HG02623 (cell line): ENCODE measurements around the gene ST3GAL3.

Source experiments
- ATAC-seq: cut with Tn5 transposase; IDR thresholded peaks from one replicate; pipeline ENCODE4 v1.9.1; 2021; ENCODE audit warnings: moderate library complexity; ENCODE audit not compliant: unreplicated experiment

ST3GAL3 gene

GRCh38 chr1:43935711-43936427 lies 228.5 kb downstream of the ST3GAL3 start:
- no peak for ATAC-seq

GRCh38 chr1:43936431-43937151 lies 229.3 kb downstream of the ST3GAL3 start:
- ATAC-seq, result no peak

- ATAC-seq, result no peak
These were observed 230.0 kb downstream of the ST3GAL3 start for GRCh38 chr1:43937179-43937865.

GRCh38 chr1:43938383-43938782 lies 231.0 kb downstream of the ST3GAL3 start:
- ATAC-seq, result no peak

GRCh38 chr1:43938892-43939587 lies 231.7 kb downstream of the ST3GAL3 start:
- ATAC-seq, result no peak

GRCh38 chr1:43942411-43942810 lies 235.1 kb downstream of the ST3GAL3 start:
- ATAC-seq, result no peak

- ATAC-seq, result no peak
These were observed 237.5 kb downstream of the ST3GAL3 start for GRCh38 chr1:43944860-43945259.

GRCh38 chr1:43945674-43946235 lies 238.4 kb downstream of the ST3GAL3 start:
- ATAC-seq, result no peak

- peak; percentile 87 for ATAC-seq
These were observed 239.1 kb downstream of the ST3GAL3 start, which contains the start of gene IPO13 for GRCh38 chr1:43946236-43947060. Gene IPO13 (plus strand): TSS chr1:43946950. CDS start chr1:43947601, 651 bp downstream.

GRCh38 chr1:43947061-43947873 lies 239.9 kb downstream of the ST3GAL3 start:
- ATAC-seq, result peak; percentile 16

- no peak for ATAC-seq
These were observed 240.6 kb downstream of the ST3GAL3 start for GRCh38 chr1:43947874-43948437.

GRCh38 chr1:43949678-43950077 lies 242.3 kb downstream of the ST3GAL3 start:
- no peak for ATAC-seq

- ATAC-seq, result no peak
These were observed 244.0 kb downstream of the ST3GAL3 start for GRCh38 chr1:43951021-43951985.

- no peak for ATAC-seq
These were observed 245.5 kb downstream of the ST3GAL3 start for GRCh38 chr1:43952731-43953346.

- no peak for ATAC-seq
These were observed 246.0 kb downstream of the ST3GAL3 start for GRCh38 chr1:43953361-43953760.

GRCh38 chr1:43954036-43954435 lies 246.7 kb downstream of the ST3GAL3 start:
- ATAC-seq, result no peak

GRCh38 chr1:43956234-43956633 lies 248.9 kb downstream of the ST3GAL3 start:
- no peak for ATAC-seq
